Activated T-cell treated with anti-CD3 and anti-CD28 coated beads, Interleukin-2, amount 50 U/mL, for 4 hours (primary cell): ENCODE results near the gene MND1. TPM values are rescaled to one million over a fixed set of nuclear protein-coding genes. Genes with fewer than 3 reads are reported as not detected.

Experiments
- ATAC-seq, 2 donors: fragments of 200-7000 bp; cut with Tn5 transposase; one replicate each; pipeline ENCODE4 v1.10.0; 2021
- DNase-seq: peaks from one replicate; pipeline ENCODE4 v3.0.0-alpha.2; 2020
- H3K27me3 Mint-ChIP-seq: one replicate; pipeline ENCODE4 v1.8.0; 2021; ENCODE audit warnings: low read depth, mixed read lengths
- H3K36me3 Mint-ChIP-seq: one replicate; pipeline ENCODE4 v1.8.0; 2022; ENCODE audit warnings: mixed read lengths; ENCODE audit not compliant: insufficient read depth
- H3K4me1 Mint-ChIP-seq: one replicate; pipeline ENCODE4 v1.8.0; 2021; ENCODE audit warnings: low read depth, mixed read lengths
- H3K4me3 Mint-ChIP-seq: one replicate; pipeline ENCODE4 v1.8.0; 2021; ENCODE audit warnings: mild to moderate bottlenecking, moderate library complexity, mixed read lengths
- H3K9me3 Mint-ChIP-seq: one replicate; pipeline ENCODE4 v1.8.0; 2021; ENCODE audit warnings: mixed read lengths
- total RNA-seq, 3 donors: library from RNA; stranded (reverse); gene quantifications; one replicate each; pipeline ENCODE4 v1.2.1, GENCODE V29; 2021

MND1 gene
- total RNA-seq, 3 donors from 2014 or later, result 5.2 to 9.6 (median 6.9) TPM

GRCh38 chr4:153367092-153367491, 22.6 kb downstream of the MND1 start:
- Mint-ChIP-seq H3K27me3 (no peaks in the 10 kb centered on the region), H3K4me3 (no peak overlapping the region), H3K4me1 (peaks cover 9% of the 10 kb centered on the region), H3K9me3 (no peaks in the 10 kb centered on the region), H3K36me3 (no peaks in the 10 kb centered on the region)
- ATAC-seq (peak in 1 of 2 donors; percentile 66), DNase-seq (no peak)

- Mint-ChIP-seq H3K9me3 (peaks cover 7% of the 10 kb centered on the region), H3K4me1 (peaks cover 9% of the 10 kb centered on the region), H3K36me3 (peaks cover 2% of the 10 kb centered on the region), H3K4me3 (no peak overlapping the region), H3K27me3 (no peaks in the 10 kb centered on the region)
- DNase-seq, result no peak
- no peak for ATAC-seq
Measured at GRCh38 chr4:153369021-153369420, 24.5 kb downstream of the MND1 start.

- Mint-ChIP-seq H3K4me1 (peaks cover 9% of the 10 kb centered on the region), H3K36me3 (peaks cover 3% of the 10 kb centered on the region), H3K9me3 (peaks cover 7% of the 10 kb centered on the region), H3K4me3 (no peak overlapping the region), H3K27me3 (no peaks in the 10 kb centered on the region)
- ATAC-seq (peak; percentile 40 to 74), DNase-seq (no peak)
Measured at GRCh38 chr4:153371701-153372234, 27.3 kb downstream of the MND1 start.

- ATAC-seq (no peak), DNase-seq (no peak)
- Mint-ChIP-seq H3K27me3 (no peaks in the 10 kb centered on the region), H3K4me3 (no peak overlapping the region), H3K4me1 (peaks cover 4% of the 10 kb centered on the region), H3K36me3 (peaks cover 3% of the 10 kb centered on the region), H3K9me3 (peaks cover 7% of the 10 kb centered on the region)
Measured at GRCh38 chr4:153372967-153373562, 28.6 kb downstream of the MND1 start.

- Mint-ChIP-seq H3K36me3 (peaks cover 3% of the 10 kb centered on the region), H3K4me1 (peaks cover 6% of the 10 kb centered on the region), H3K9me3 (peaks cover 7% of the 10 kb centered on the region), H3K4me3 (no peak overlapping the region), H3K27me3 (no peaks in the 10 kb centered on the region)
- no peak for DNase-seq
- no peak for ATAC-seq
Measured at GRCh38 chr4:153374442-153374841, 30.0 kb downstream of the MND1 start.

GRCh38 chr4:153375303-153375702, 30.8 kb downstream of the MND1 start:
- peaks cover 6% of the 10 kb centered on the region for H3K4me1 Mint-ChIP-seq
- peaks cover 7% of the 10 kb centered on the region for H3K9me3 Mint-ChIP-seq
- peaks cover 3% of the 10 kb centered on the region for H3K36me3 Mint-ChIP-seq
- no peaks in the 10 kb centered on the region for H3K27me3 Mint-ChIP-seq
- H3K4me3 Mint-ChIP-seq, result no peak overlapping the region
- no peak for ATAC-seq
- no peak for DNase-seq

- Mint-ChIP-seq H3K4me3 (no peak overlapping the region), H3K9me3 (no peaks in the 10 kb centered on the region), H3K4me1 (peaks cover 3% of the 10 kb centered on the region), H3K27me3 (no peaks in the 10 kb centered on the region), H3K36me3 (no peaks in the 10 kb centered on the region)
- DNase-seq (no peak), ATAC-seq (no peak)
Measured at GRCh38 chr4:153383131-153383530, 38.6 kb downstream of the MND1 start.

- ATAC-seq (no peak), DNase-seq (no peak)
- H3K27me3 Mint-ChIP-seq, result no peaks in the 10 kb centered on the region
- no peaks in the 10 kb centered on the region for H3K9me3 Mint-ChIP-seq
- no peaks in the 10 kb centered on the region for H3K4me1 Mint-ChIP-seq
- H3K36me3 Mint-ChIP-seq, result no peaks in the 10 kb centered on the region
- H3K4me3 Mint-ChIP-seq, result no peak overlapping the region
Measured at GRCh38 chr4:153384160-153384559, 39.7 kb downstream of the MND1 start.

- H3K4me1 Mint-ChIP-seq, result no peaks in the 10 kb centered on the region
- no peaks in the 10 kb centered on the region for H3K9me3 Mint-ChIP-seq
- ATAC-seq, result no peak
- DNase-seq, result no peak
- no peaks in the 10 kb centered on the region for H3K36me3 Mint-ChIP-seq
- no peaks in the 10 kb centered on the region for H3K27me3 Mint-ChIP-seq
- H3K4me3 Mint-ChIP-seq, result no peak overlapping the region
Measured at GRCh38 chr4:153385784-153386183, 41.3 kb downstream of the MND1 start.

GRCh38 chr4:153387981-153388380, 43.5 kb downstream of the MND1 start:
- ATAC-seq (no peak), DNase-seq (no peak)
- Mint-ChIP-seq H3K36me3 (no peaks in the 10 kb centered on the region), H3K9me3 (no peaks in the 10 kb centered on the region), H3K4me3 (no peak overlapping the region), H3K27me3 (no peaks in the 10 kb centered on the region), H3K4me1 (no peaks in the 10 kb centered on the region)

GRCh38 chr4:153393397-153393796, 48.9 kb downstream of the MND1 start:
- no peak overlapping the region for H3K4me3 Mint-ChIP-seq
- peaks cover 3% of the 10 kb centered on the region for H3K4me1 Mint-ChIP-seq
- DNase-seq (no peak), ATAC-seq (no peak)
- H3K9me3 Mint-ChIP-seq, result no peaks in the 10 kb centered on the region
- no peaks in the 10 kb centered on the region for H3K36me3 Mint-ChIP-seq
- H3K27me3 Mint-ChIP-seq, result no peaks in the 10 kb centered on the region

- no peak for ATAC-seq
- DNase-seq, result no peak
- H3K27me3 Mint-ChIP-seq, result no peaks in the 10 kb centered on the region
- no peak overlapping the region for H3K4me3 Mint-ChIP-seq
- H3K4me1 Mint-ChIP-seq, result peaks cover 8% of the 10 kb centered on the region
- no peaks in the 10 kb centered on the region for H3K36me3 Mint-ChIP-seq
- H3K9me3 Mint-ChIP-seq, result no peaks in the 10 kb centered on the region
Measured at GRCh38 chr4:153394945-153395344, 50.5 kb downstream of the MND1 start.

GRCh38 chr4:153398713-153399112, 54.2 kb downstream of the MND1 start:
- H3K4me3 Mint-ChIP-seq, result no peak overlapping the region
- peaks cover 8% of the 10 kb centered on the region for H3K4me1 Mint-ChIP-seq
- ATAC-seq (peak in 1 of 2 donors; percentile 30), DNase-seq (no peak)
- no peaks in the 10 kb centered on the region for H3K27me3 Mint-ChIP-seq
- H3K36me3 Mint-ChIP-seq, result no peaks in the 10 kb centered on the region
- no peaks in the 10 kb centered on the region for H3K9me3 Mint-ChIP-seq

- no peak overlapping the region for H3K4me3 Mint-ChIP-seq
- H3K4me1 Mint-ChIP-seq, result peaks cover 8% of the 10 kb centered on the region
- no peak for DNase-seq
- no peaks in the 10 kb centered on the region for H3K27me3 Mint-ChIP-seq
- no peak for ATAC-seq
- no peaks in the 10 kb centered on the region for H3K36me3 Mint-ChIP-seq
- H3K9me3 Mint-ChIP-seq, result no peaks in the 10 kb centered on the region
Measured at GRCh38 chr4:153399358-153399757, 54.9 kb downstream of the MND1 start.

- H3K27me3 Mint-ChIP-seq, result no peaks in the 10 kb centered on the region
- H3K4me1 Mint-ChIP-seq, result peaks cover 8% of the 10 kb centered on the region
- no peaks in the 10 kb centered on the region for H3K9me3 Mint-ChIP-seq
- DNase-seq (no peak), ATAC-seq (no peak)
- H3K36me3 Mint-ChIP-seq, result peaks cover under 1% of the 10 kb centered on the region
- H3K4me3 Mint-ChIP-seq, result no peak overlapping the region
Measured at GRCh38 chr4:153401501-153401900, 57.0 kb downstream of the MND1 start.
